ENCODE measurements around the gene PSAP. TPM values are rescaled to one million over a fixed set of nuclear protein-coding genes. Genes with fewer than 3 reads are reported as not detected.

Gene PSAP
- polyA plus RNA-seq, 1 donor from 2014 or later, result 651 TPM

DNA sequence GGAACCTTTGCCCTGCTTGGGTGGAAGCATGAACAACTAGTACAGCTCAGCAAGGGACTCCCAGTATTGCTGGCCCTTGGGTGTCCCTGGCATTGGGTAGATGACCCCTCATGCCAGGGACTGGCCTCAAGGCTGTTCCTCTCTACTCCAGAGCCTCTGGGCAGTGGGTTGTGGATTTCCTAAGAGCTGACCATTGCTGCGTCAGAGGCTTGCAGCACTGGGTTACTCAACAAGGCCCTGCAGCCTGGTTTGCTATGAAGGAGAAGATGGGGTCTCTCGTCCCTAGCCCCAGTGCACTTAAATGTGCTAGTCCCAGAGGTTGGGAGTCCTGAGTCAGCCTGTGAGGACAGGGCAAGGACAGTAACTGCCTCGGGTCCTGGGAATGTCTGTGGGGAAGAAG is 80.3 kb downstream of the PSAP start:
- no peak overlapping the region for H3K9ac ChIP-seq (ENCODE audit: low read length)
- H3K36me3 ChIP-seq (ENCODE audit: insufficient read depth, low read length), result no peaks in the 10 kb centered on the region
- H3K9me2 ChIP-seq (ENCODE audit: insufficient read depth, low read length), result no peaks in the 10 kb centered on the region
- H3K27ac ChIP-seq (ENCODE audit: low read length), result no peak overlapping the region
- H3K4me3 ChIP-seq (ENCODE audit: low read length), result no peak overlapping the region
- TF ChIP-seq, protein P1, sequence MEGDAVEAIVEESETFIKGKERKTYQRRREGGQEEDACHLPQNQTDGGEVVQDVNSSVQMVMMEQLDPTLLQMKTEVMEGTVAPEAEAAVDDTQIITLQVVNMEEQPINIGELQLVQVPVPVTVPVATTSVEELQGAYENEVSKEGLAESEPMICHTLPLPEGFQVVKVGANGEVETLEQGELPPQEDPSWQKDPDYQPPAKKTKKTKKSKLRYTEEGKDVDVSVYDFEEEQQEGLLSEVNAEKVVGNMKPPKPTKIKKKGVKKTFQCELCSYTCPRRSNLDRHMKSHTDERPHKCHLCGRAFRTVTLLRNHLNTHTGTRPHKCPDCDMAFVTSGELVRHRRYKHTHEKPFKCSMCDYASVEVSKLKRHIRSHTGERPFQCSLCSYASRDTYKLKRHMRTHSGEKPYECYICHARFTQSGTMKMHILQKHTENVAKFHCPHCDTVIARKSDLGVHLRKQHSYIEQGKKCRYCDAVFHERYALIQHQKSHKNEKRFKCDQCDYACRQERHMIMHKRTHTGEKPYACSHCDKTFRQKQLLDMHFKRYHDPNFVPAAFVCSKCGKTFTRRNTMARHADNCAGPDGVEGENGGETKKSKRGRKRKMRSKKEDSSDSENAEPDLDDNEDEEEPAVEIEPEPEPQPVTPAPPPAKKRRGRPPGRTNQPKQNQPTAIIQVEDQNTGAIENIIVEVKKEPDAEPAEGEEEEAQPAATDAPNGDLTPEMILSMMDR (IDR thresholded peaks at IDR 0.05; ENCODE audit: poor library complexity, severe bottlenecking), result no peak
- TF ChIP-seq, protein P2, sequence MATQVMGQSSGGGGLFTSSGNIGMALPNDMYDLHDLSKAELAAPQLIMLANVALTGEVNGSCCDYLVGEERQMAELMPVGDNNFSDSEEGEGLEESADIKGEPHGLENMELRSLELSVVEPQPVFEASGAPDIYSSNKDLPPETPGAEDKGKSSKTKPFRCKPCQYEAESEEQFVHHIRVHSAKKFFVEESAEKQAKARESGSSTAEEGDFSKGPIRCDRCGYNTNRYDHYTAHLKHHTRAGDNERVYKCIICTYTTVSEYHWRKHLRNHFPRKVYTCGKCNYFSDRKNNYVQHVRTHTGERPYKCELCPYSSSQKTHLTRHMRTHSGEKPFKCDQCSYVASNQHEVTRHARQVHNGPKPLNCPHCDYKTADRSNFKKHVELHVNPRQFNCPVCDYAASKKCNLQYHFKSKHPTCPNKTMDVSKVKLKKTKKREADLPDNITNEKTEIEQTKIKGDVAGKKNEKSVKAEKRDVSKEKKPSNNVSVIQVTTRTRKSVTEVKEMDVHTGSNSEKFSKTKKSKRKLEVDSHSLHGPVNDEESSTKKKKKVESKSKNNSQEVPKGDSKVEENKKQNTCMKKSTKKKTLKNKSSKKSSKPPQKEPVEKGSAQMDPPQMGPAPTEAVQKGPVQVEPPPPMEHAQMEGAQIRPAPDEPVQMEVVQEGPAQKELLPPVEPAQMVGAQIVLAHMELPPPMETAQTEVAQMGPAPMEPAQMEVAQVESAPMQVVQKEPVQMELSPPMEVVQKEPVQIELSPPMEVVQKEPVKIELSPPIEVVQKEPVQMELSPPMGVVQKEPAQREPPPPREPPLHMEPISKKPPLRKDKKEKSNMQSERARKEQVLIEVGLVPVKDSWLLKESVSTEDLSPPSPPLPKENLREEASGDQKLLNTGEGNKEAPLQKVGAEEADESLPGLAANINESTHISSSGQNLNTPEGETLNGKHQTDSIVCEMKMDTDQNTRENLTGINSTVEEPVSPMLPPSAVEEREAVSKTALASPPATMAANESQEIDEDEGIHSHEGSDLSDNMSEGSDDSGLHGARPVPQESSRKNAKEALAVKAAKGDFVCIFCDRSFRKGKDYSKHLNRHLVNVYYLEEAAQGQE (IDR thresholded peaks at IDR 0.05; ENCODE audit: borderline replicate concordance), result no peak
- no peaks in the 10 kb centered on the region for H4K20me1 ChIP-seq (ENCODE audit: insufficient read depth)
- no peaks in the 10 kb centered on the region for H3K9me3 ChIP-seq (ENCODE audit: low read length)
- H3F3A ChIP-seq (ENCODE audit: insufficient read depth, low read length, poor library complexity, severe bottlenecking), result no peaks in the 10 kb centered on the region
- no peak overlapping the region for H2AFZ ChIP-seq (ENCODE audit: low read depth, low read length)
- H3K4me2 ChIP-seq (ENCODE audit: low read length), result no peak overlapping the region
- H3K79me2 ChIP-seq (replicated peaks; ENCODE audit: insufficient read depth, low read length), result no peaks in the 10 kb centered on the region
- H3K27me3 ChIP-seq (ENCODE audit: insufficient read depth, low read depth, low read length), result peaks cover 24% of the 10 kb centered on the region

GRCh38 chr10:71770255-71770654 is 80.8 kb downstream of the PSAP start:
- no peaks in the 10 kb centered on the region for H3K9me2 ChIP-seq (ENCODE audit: insufficient read depth, low read length)
- no peak overlapping the region for H3K9ac ChIP-seq (ENCODE audit: low read length)
- no peak overlapping the region for H3K4me2 ChIP-seq (ENCODE audit: low read length)
- H3K4me3 ChIP-seq (ENCODE audit: low read length), result no peak overlapping the region
- H3K79me2 ChIP-seq (replicated peaks; ENCODE audit: insufficient read depth, low read length), result no peaks in the 10 kb centered on the region
- H3K27ac ChIP-seq (ENCODE audit: low read length), result no peak overlapping the region
- H3K36me3 ChIP-seq (ENCODE audit: insufficient read depth, low read length), result no peaks in the 10 kb centered on the region
- H4K20me1 ChIP-seq (ENCODE audit: insufficient read depth), result no peaks in the 10 kb centered on the region
- no peak overlapping the region for H2AFZ ChIP-seq (ENCODE audit: low read depth, low read length)
- no peaks in the 10 kb centered on the region for H3F3A ChIP-seq (ENCODE audit: insufficient read depth, low read length, poor library complexity, severe bottlenecking)
- TF ChIP-seq POLR2AphosphoS5 (IDR thresholded peaks at IDR 0.05), result no peak
- TF ChIP-seq, protein P1 (IDR thresholded peaks at IDR 0.05; ENCODE audit: poor library complexity, severe bottlenecking), result no peak
- no peak for TF ChIP-seq SMC3 (conservative IDR thresholded peaks at IDR 0.05; ENCODE audit: poor library complexity)
- TF ChIP-seq EP300 (conservative IDR thresholded peaks at IDR 0.05; ENCODE audit: poor library complexity, severe bottlenecking), result no peak
- no peak for TF ChIP-seq TAF1 (IDR thresholded peaks at IDR 0.05; ENCODE audit: low read depth)
- TF ChIP-seq RAD21 (conservative IDR thresholded peaks at IDR 0.05), result no peak
- no peak for TF ChIP-seq EZH2 (IDR thresholded peaks at IDR 0.05; ENCODE audit: borderline replicate concordance, insufficient read depth, low read length, poor library complexity, severe bottlenecking)
- H3K27me3 ChIP-seq (ENCODE audit: insufficient read depth, low read depth, low read length), result peaks cover 24% of the 10 kb centered on the region
- H3K9me3 ChIP-seq (ENCODE audit: low read length), result no peaks in the 10 kb centered on the region

Measured in neural cell (in vitro differentiated cells).